HepG2 (cell line): ENCODE results near the gene C1orf116. TPM values are rescaled to one million over a fixed set of nuclear protein-coding genes. Genes with fewer than 3 reads are reported as not detected.
A peak's percentile ranks its signal among the peaks of the same experiment; 100 is the strongest.

Source experiments
- DMAP1 ChIP-seq: IDR thresholded peaks from 2 replicates; pipeline ENCODE4 v1.6.1; 2016
- ELF4 ChIP-seq: sonication (generic); formaldehyde crosslinking; IDR thresholded peaks from 2 replicates; pipeline ENCODE4 v1.5.0; 2020; ENCODE audit warnings: missing genetic modification reagents, mild to moderate bottlenecking, moderate library complexity, borderline replicate concordance
- GZF1 ChIP-seq: sonication (generic); formaldehyde crosslinking; IDR thresholded peaks from 2 replicates; pipeline ENCODE4 v1.5.1; 2020; ENCODE audit warnings: mild to moderate bottlenecking, missing genetic modification reagents
- HOXA3 ChIP-seq: sonication (generic); formaldehyde crosslinking; IDR thresholded peaks from 2 replicates; pipeline ENCODE4 v1.5.0; 2020; ENCODE audit warnings: missing genetic modification reagents
- NFYB ChIP-seq: sonication (generic); formaldehyde crosslinking; IDR thresholded peaks from 2 replicates; pipeline ENCODE4 v1.4.0; 2020; ENCODE audit warnings: missing genetic modification reagents
- PHB2 ChIP-seq: fragments of 450-650 bp; IDR thresholded peaks from 2 replicates; pipeline ENCODE4 v1.6.1; 2018; ENCODE audit not compliant: partially characterized antibody
- POLR2AphosphoS5 ChIP-seq: IDR thresholded peaks from 2 replicates; pipeline ENCODE4 v1.6.1; 2012; ENCODE audit warnings: low read depth, low read length
- RFXAP ChIP-seq: sonication (generic); formaldehyde crosslinking; IDR thresholded peaks from 2 replicates; pipeline ENCODE4 v1.4.0; 2020; ENCODE audit warnings: missing genetic modification reagents, borderline replicate concordance
- SP5 ChIP-seq: IDR thresholded peaks from 2 replicates; pipeline ENCODE4 v1.6.1; 2016; ENCODE audit warnings: low read depth, borderline replicate concordance
- ZNF180 ChIP-seq: sonication (generic); formaldehyde crosslinking; IDR thresholded peaks from 2 replicates; pipeline ENCODE4 v1.4.0; 2020; ENCODE audit warnings: low read depth, missing genetic modification reagents, borderline replicate concordance
- ZNF224 ChIP-seq: sonication (generic); formaldehyde crosslinking; IDR thresholded peaks from 2 replicates; pipeline ENCODE4 v1.5.0; 2020; ENCODE audit warnings: mild to moderate bottlenecking, missing genetic modification reagents
- ZNF3 ChIP-seq: IDR thresholded peaks from 2 replicates; pipeline ENCODE4 v1.7.0; 2017; ENCODE audit warnings: inconsistent platforms
- ZNF543 ChIP-seq: sonication (generic); formaldehyde crosslinking; IDR thresholded peaks from 2 replicates; pipeline ENCODE4 v1.4.0; 2020; ENCODE audit warnings: mild to moderate bottlenecking, missing genetic modification reagents
- ZNF577 ChIP-seq: sonication (generic); formaldehyde crosslinking; IDR thresholded peaks from 2 replicates; pipeline ENCODE4 v1.4.0; 2020; ENCODE audit warnings: mild to moderate bottlenecking, low read depth, missing genetic modification reagents, borderline replicate concordance
- ZNF672 ChIP-seq: sonication (generic); formaldehyde crosslinking; IDR thresholded peaks from 2 replicates; pipeline ENCODE4 v1.8.1; 2022; ENCODE audit warnings: missing genetic modification reagents
- ZNF720 ChIP-seq: sonication (generic); formaldehyde crosslinking; IDR thresholded peaks from 2 replicates; pipeline ENCODE4 v1.4.0; 2020; ENCODE audit warnings: missing genetic modification reagents
- ZNF792 ChIP-seq: IDR thresholded peaks from 2 replicates; pipeline ENCODE4 v1.6.1; 2016
- polyA plus RNA-seq, 8 experiments: library from polyadenylated mRNA; depleted of rRNA in 3 of 8; stranded (reverse) in 7 of 8; unstranded in 1 of 8; fragments of >200 nt; fragmentation: Illumina TruSeq in 4 of 8; extraction: Trizol in 4 of 8; gene quantifications; 2 replicates each; pipeline versions ENCODE4 v1.2.1 to v1.2.3, GENCODE V29; 2011 to 2016; ENCODE audit warnings: low read depth in 4 of 8, missing spikeins in 1 of 8, mixed read lengths in 1 of 8; ENCODE audit not compliant: insufficient read depth in 1 of 8
- total RNA-seq, 5 experiments: library from RNA; depleted of rRNA; stranded (reverse); fragments of >200 nt; fragmentation: Illumina TruSeq; extraction: Trizol; gene quantifications; 2 replicates each; pipeline ENCODE4 v1.2.3, GENCODE V29; 2016; ENCODE audit warnings: low read depth in 1 of 5
- TF ChIP-seq, protein P1 (sequence below): sonication (generic); formaldehyde crosslinking; IDR thresholded peaks from 2 replicates; pipeline ENCODE4 v1.4.0; 2020; ENCODE audit warnings: missing genetic modification reagents, low read depth, mild to moderate bottlenecking, borderline replicate concordance
- TF ChIP-seq, protein P2 (sequence below): sonication (generic); formaldehyde crosslinking; IDR thresholded peaks from one replicate; pipeline ENCODE4 v1.5.1; 2020; ENCODE audit warnings: mild to moderate bottlenecking, missing genetic modification reagents; ENCODE audit errors: not compliant biosample characterization
- TF ChIP-seq, protein P3 (sequence below): sonication (generic); formaldehyde crosslinking; IDR thresholded peaks from 2 replicates; pipeline ENCODE4 v1.5.1; 2020; ENCODE audit warnings: mild to moderate bottlenecking, missing genetic modification reagents

The C1orf116 gene
- total and polyA plus RNA-seq, 2 of the 13 experiments (the other 11 are each of a cell fraction or from before 2014, with no cell fraction given): 0.51 to 0.95 TPM

DNA sequence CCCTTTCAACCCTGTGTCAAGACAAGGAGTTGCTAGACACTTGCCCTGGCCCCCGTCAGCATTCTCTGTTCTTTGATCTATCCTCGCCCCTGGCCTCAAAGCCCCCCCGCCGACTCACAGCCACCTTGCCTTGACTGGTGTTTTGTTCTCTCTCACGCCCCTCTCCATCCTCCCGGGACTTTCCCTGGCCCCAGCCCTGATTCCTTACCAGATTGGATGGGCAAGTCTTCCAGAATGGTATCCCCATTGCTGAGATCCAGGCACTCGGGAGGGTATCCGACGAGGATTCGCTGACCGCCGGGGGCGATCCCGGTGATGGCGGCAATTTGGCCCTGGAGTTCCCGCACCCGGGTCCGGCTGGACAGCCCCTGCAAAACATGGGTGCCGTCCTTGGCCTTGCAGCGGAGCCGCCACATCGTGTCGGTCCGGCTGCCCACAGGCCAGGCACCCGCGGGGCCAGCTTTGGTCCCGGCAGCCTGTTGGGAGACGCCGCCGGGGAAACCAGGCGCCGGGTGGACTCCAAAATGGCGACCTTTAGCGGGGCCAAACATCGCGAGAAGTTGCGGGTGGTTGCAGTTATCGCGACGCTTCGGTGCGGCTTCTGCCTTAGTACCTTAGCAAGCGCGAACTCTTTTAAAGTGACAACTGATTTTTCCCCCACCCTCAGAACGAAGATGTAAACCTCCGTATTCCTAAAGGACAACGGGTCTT lies 18.1 kb upstream of the C1orf116 start (continued):
- TF ChIP-seq ZNF543 (CRISPR knock-in tag) (peak; percentile 78; the same call in 1 of the 2 replicates), HOXA3 (peak; percentile 88), GZF1 (CRISPR knock-in tag) (no peak), ZNF224 (CRISPR knock-in tag) (peak; percentile 77; the same call in 1 of the 2 replicates), ZNF720 (CRISPR knock-in tag) (no peak), PHB2 (no peak), ZNF792 (CRISPR knock-in tag) (no peak), SP5 (CRISPR knock-in tag) (no peak), RFXAP (CRISPR knock-in tag) (no peak), POLR2AphosphoS5 (peak; percentile 61), NFYB (CRISPR knock-in tag) (no peak), ZNF180 (no peak), ZNF672 (CRISPR knock-in tag) (no peak), ELF4 (CRISPR knock-in tag) (no peak), ZNF3 (CRISPR knock-in tag) (no peak), DMAP1 (CRISPR knock-in tag) (no peak), ZNF577 (CRISPR knock-in tag) (no peak)
- TF ChIP-seq, protein P1, sequence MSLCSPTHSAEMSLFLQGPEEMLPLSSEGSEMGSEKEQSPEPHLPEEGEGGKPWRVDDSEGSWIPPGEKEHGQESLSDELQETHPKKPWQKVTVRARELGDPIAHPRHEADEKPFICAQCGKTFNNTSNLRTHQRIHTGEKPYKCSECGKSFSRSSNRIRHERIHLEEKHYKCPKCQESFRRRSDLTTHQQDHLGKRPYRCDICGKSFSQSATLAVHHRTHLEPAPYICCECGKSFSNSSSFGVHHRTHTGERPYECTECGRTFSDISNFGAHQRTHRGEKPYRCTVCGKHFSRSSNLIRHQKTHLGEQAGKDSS: peak; percentile 61; the same call in 1 of the 2 replicates
- TF ChIP-seq, protein P2, sequence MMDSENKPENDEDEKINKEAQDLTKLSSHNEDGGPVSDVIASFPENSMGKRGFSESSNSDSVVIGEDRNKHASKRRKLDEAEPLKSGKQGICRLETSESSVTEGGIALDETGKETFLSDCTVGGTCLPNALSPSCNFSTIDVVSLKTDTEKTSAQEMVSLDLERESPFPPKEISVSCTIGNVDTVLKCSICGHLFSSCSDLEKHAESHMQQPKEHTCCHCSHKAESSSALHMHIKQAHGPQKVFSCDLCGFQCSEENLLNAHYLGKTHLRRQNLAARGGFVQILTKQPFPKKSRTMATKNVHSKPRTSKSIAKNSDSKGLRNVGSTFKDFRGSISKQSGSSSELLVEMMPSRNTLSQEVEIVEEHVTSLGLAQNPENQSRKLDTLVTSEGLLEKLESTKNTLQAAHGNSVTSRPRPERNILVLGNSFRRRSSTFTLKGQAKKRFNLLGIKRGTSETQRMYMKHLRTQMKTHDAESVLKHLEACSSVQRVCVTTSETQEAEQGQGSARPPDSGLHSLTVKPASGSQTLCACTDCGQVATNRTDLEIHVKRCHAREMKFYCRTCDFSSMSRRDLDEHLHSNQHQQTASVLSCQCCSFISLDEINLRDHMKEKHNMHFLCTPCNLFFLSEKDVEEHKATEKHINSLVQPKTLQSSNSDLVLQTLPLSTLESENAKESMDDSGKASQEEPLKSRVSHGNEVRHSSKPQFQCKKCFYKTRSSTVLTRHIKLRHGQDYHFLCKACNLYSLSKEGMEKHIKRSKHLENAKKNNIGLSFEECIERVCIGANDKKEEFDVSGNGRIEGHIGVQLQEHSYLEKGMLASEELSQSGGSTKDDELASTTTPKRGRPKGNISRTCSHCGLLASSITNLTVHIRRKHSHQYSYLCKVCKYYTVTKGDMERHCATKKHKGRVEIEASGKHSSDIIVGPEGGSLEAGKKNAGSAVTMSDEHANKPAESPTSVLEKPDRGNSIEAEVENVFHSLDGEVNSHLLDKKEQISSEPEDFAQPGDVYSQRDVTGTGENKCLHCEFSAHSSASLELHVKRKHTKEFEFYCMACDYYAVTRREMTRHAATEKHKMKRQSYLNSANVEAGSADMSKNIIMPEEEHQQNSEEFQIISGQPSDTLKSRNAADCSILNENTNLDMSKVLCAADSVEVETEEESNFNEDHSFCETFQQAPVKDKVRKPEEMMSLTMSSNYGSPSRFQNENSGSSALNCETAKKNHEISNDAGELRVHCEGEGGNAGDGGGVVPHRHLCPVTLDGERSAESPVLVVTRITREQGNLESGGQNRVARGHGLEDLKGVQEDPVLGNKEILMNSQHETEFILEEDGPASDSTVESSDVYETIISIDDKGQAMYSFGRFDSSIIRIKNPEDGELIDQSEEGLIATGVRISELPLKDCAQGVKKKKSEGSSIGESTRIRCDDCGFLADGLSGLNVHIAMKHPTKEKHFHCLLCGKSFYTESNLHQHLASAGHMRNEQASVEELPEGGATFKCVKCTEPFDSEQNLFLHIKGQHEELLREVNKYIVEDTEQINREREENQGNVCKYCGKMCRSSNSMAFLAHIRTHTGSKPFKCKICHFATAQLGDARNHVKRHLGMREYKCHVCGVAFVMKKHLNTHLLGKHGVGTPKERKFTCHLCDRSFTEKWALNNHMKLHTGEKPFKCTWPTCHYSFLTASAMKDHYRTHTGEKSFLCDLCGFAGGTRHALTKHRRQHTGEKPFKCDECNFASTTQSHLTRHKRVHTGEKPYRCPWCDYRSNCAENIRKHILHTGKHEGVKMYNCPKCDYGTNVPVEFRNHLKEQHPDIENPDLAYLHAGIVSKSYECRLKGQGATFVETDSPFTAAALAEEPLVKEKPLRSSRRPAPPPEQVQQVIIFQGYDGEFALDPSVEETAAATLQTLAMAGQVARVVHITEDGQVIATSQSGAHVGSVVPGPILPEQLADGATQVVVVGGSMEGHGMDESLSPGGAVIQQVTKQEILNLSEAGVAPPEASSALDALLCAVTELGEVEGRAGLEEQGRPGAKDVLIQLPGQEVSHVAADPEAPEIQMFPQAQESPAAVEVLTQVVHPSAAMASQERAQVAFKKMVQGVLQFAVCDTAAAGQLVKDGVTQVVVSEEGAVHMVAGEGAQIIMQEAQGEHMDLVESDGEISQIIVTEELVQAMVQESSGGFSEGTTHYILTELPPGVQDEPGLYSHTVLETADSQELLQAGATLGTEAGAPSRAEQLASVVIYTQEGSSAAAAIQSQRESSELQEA (CRISPR knock-in tag): peak; percentile 67
- TF ChIP-seq, protein P3, sequence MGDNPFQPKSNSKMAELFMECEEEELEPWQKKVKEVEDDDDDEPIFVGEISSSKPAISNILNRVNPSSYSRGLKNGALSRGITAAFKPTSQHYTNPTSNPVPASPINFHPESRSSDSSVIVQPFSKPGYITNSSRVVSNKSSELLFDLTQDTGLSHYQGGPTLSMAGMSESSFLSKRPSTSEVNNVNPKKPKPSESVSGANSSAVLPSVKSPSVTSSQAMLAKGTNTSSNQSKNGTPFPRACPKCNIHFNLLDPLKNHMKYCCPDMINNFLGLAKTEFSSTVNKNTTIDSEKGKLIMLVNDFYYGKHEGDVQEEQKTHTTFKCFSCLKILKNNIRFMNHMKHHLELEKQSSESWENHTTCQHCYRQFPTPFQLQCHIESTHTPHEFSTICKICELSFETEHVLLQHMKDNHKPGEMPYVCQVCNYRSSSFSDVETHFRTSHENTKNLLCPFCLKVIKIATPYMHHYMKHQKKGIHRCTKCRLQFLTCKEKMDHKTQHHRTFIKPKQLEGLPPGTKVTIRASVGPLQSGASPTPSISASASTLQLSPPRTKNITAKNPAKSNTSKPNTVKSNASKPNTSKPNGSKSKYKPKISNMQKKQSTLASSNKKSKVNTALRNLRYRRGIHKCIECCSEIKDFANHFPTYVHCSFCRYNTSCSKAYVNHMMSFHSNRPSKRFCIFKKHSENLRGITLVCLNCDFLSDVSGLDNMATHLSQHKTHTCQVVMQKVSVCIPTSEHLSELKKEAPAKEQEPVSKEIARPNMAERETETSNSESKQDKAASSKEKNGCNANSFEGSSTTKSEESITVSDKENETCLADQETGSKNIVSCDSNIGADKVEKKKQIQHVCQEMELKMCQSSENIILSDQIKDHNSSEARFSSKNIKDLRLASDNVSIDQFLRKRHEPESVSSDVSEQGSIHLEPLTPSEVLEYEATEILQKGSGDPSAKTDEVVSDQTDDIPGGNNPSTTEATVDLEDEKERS (CRISPR knock-in tag): no peak
